Effector CD4-positive, alpha-beta T cell (primary cell): ENCODE data around the gene STPG3.

Experiments
- DNase-seq: peaks from one replicate; pipeline ENCODE4 v3.0.0-alpha.2; 2020
- total RNA-seq: gene quantifications from one replicate; lab custom pipeline; 2026; lab: John Stamatoyannopoulos, UW

The STPG3 gene
- 5.8 reads per million, percentile 22 among the genes with 10 or more reads in this experiment for total RNA-seq

DNA sequence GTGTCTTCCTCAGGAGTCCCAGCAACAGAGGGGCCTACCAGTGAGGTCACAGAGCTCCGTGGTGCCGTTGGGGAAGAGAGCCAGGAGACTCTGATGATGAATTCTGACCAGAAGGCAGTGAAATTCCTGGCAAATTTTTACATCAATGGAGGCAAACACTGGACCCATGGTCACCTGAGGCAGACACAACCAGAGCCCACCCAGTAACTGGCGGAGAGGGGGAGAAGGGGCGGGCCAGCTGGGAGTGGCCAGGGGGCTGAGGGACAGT lies at the start of gene STPG3:
TSS of gene STPG3 (plus strand) at position 93 of the 268 bp plus-strand sequence. CDS start at position 94, 1 bp downstream.
- DNase-seq, result no peak

DNA sequence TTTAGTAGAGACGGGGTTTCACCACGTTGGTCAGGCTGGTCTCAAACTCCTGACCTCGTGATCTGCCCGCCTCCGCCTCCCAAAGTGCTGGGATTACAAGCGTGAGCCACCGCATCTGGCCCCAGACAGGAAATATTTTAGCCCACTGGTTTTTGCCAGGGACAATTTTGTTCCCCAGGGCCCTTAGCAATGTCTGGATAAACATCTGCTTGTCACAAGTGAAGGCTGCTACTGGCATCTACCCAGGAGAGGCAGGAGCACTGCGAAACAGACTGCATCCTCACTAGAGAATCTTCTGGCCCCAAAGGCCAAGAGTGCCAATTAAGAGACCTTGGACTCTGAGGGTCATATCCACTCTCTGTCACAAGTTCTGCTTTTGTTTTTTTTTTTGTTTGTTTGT lies 48.1 kb upstream of the STPG3 start:
- DNase-seq, result no peak

DNA sequence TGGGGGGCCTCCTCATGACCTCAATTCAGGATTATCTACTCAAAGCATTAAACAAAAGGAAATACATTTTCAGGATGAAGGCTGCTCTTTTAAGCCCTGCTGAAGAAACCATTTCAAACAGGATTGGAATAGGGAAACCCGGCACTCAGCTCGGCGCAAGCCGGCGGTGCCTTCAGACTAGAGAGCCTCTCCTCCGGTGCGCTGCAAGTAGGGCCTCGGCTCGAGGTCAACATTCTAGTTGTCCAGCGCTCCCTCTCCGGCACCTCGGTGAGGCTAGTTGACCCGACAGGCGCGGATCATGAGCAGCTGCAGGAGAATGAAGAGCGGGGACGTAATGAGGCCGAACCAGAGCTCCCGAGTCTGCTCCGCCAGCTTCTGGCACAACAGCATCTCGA lies 46.4 kb upstream of the STPG3 start:
- no peak for DNase-seq

DNA sequence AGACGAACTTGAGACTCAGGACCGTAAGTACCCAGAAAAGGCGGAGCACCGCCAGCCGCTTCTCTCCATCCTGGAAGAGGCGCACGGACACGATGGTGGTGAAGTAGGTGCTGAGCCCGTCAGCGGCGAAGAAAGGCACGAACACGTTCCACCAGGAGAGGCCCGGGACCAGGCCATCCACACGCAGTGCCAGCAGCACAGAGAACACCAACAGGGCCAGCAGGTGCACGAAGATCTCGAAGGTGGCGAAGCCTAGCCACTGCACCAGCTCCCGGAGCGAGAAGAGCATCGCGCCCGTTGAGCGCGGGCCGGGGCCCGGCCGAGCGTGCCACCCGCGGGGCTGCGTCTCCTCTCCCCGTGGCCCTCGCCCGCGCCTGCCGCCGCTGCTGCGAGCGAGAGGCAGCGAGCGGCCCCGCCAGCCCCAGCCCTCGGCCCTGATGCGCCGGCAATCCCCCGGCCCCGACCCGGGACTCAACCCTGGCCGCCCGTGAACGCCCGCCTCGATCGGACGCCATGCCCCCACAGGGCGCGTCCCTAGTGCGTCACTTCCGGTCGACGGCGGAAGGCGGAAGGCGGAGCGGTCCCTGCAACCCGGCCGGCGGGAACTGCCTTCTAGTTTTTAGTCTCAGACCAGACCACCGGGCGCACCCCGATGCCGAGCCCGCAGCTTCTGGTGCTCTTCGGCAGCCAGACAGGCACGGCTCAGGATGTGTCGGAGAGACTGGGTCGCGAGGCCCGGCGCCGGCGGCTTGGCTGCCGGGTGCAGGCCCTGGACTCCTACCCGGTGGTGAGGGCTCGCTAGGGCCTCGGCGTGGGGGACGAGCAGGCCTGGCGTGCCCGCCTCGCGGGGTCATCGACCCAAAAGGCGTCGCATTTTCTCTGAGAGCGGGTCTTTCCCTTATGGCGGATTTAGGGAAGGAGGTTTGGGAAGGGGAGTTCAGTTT lies 45.7 kb upstream of the STPG3 start, which contains the start of the genes NDOR1 and TMEM203:
TSS of gene NDOR1 (plus strand) at position 575 of the 944 bp plus-strand sequence. CDS start at position 653, 78 bp downstream.
TSS of gene TMEM203 (minus strand) at position 523 of the 944 bp plus-strand sequence. CDS start at position 289, 234 bp downstream.
- peak; percentile 97 for DNase-seq

DNA sequence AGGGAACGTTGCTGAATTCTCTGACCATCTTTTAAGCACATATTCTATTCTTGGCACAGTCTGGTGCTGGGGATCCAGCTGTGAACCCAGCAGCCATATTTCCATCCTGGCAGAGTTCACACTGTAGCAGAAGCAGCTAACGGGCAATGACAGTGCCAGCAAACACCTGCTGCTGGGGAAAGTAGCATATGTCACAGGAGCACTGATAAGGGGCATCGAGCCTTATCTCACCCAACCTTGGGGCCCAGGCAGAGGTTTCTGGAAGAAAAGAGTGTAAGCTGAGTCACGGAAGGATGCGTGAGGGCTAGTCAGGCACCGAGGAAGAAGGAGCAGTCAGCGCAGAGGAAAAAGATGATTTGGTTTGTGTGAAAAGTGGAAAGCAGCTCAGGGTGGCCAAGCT lies 44.5 kb upstream of the STPG3 start:
- DNase-seq, result no peak

DNA sequence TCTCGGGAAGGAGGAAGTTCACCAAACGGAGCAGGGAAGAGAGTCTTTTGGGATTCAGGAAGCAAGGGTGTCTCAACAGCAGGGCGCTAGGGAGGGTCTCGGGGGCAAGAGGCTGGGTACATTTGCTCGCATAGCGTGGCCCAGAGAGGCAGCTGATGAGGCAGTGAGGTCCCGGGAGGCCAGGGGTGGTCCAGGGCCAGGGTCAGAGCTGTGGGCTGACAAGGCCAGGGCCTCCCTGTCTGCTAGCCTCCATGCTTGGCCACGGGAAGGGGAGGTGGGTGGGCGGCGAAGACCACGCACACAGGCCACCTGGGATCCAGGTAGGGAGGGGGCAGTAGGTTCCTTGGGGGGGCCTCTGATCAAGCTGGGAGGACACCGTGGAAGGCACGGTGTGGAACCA lies 39.6 kb upstream of the STPG3 start:
- no peak for DNase-seq

DNA sequence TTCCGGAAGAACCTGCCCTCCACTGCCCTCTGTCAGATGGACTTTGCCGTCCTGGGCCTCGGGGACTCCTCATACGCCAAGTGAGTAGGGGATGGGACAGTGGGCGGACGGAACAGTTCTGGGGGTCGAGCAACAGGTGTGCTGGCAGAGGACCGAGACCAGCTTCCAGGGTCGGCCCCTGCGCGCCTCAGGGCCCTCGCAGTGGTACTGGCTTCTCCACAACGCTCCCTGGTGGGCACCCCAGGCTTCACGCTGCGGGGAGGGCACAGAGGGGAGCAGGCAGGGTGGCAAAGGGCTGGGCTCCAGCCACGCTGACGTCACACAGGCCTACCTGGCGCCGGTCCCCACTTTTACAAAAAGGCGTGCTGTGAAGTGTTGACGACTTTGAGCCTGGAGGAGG lies 38.6 kb upstream of the STPG3 start:
- DNase-seq, result no peak

DNA sequence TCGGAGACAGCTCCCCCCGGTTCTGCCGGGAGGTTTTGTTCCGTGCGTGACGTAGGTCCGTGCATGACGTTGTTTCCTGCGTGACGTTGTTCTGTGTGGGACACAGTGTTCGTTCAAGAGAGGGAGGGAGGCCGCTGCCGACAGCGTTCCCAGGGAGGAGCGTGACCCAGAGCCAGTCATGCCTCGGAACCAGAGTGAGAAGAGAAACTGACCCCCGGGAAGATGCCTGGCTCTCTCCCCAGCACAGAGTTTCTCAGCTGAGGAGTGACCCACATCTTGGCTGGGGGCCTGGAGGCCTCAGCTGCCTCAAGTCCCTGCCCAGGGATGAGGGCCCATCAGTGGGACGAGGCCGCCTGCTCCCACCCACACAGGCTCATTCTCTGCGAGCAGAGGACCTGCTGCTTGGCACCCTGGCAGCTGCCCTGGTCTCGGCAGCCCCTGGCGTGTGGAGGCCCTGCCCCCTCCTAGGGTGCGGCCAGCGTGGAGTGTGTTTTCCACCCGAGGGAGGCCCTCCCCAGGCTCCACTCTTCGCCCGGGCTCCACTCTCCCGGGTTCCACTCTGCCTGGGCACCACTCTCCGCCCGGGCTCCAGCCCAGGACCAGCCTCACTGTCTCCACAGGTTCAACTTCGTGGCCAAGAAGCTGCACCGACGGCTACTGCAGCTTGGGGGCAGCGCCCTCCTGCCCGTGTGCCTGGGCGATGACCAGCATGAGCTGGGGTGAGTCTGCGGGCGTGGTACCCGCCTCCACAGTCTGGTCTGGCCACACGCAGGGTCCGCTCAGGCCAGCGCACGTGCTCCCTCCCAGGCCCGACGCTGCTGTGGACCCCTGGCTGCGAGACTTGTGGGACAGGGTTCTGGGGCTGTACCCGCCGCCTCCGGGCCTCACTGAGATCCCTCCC lies 37.7 kb upstream of the STPG3 start:
- DNase-seq, result no peak

DNA sequence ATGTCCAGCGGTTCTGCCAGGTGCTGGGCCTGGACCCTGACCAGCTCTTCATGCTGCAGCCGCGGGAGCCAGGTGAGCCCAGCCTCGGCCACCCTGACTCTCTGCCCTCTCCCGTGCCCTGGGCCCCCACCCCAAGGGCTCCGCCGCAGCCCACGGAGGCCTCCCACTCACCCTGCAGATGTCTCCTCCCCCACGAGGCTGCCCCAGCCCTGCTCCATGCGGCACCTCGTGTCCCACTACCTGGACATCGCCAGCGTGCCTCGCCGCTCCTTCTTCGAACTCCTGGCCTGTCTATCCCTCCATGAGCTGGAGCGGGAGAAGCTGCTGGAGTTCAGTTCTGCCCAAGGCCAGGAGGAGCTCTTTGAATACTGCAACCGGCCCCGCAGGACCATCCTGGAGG lies 36.5 kb upstream of the STPG3 start:
- DNase-seq, result no peak

DNA sequence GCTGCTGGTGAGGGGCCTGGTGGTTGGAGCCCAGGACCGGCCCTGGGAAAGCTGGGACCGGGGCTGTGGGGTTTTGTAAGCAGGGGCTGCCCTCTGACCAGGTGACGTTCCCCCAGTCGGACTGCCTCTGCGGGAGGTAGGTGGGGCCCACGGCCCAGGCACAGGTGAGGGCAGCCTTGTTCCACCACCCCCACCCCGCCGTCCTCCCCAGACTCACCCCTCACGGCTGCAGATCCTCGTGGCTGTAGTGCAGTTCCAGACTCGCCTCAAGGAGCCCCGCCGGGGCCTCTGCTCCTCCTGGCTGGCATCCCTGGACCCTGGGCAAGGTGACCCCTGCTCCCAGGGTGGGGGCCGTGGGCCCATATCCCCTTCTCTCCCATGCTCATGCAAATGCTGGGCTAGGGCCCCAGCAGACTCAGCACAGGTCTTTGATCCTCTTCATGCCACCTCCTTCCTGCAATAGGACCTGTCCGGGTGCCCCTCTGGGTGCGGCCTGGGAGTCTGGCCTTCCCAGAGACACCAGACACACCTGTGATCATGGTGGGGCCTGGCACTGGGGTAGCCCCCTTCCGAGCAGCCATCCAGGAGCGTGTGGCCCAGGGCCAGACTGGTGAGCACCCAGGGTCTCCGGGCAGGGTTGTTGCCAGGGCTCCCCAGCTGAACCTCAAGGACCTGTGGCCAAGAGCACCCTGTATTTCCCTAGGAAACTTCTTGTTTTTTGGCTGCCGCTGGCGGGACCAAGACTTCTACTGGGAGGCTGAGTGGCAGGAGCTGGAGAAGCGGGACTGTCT lies 35.7 kb upstream of the STPG3 start:
- no peak for DNase-seq

DNA sequence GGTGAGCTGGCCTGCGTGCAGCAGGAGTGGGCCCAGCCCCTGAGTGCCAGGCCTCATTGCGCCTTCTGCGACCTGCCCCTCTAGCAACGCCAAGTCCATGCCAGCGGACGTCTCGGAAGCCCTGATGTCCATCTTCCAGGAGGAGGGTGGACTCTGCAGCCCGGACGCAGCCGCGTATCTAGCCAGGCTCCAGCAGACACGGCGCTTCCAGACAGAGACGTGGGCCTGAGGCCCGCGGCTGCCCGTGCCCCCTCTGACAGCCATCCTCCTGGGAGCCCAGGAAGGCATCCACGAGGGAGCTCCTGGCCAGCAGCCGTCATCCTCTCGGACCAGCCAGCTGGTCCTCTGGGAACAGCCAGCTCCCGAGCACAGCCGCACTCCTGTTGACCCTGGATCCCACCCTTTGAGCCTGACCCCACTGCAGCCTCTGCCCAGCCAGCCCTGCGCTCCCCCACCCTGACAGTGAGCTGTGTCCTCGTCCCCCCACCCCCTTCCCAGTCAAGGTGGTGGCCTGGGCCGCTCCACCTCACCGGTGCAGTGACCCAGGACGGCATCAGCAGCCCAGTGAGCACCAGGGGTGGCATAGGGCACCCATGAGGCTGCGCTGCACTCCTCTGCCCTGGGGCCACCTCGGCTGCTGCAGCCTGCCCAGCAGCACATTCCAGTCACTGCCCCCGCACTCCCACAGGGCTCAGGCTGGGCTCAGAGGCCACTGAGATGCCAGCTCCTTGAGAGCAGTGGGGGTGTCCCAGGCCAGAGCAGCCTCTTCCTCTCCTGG lies 34.7 kb upstream of the STPG3 start:
- no peak for DNase-seq

DNA sequence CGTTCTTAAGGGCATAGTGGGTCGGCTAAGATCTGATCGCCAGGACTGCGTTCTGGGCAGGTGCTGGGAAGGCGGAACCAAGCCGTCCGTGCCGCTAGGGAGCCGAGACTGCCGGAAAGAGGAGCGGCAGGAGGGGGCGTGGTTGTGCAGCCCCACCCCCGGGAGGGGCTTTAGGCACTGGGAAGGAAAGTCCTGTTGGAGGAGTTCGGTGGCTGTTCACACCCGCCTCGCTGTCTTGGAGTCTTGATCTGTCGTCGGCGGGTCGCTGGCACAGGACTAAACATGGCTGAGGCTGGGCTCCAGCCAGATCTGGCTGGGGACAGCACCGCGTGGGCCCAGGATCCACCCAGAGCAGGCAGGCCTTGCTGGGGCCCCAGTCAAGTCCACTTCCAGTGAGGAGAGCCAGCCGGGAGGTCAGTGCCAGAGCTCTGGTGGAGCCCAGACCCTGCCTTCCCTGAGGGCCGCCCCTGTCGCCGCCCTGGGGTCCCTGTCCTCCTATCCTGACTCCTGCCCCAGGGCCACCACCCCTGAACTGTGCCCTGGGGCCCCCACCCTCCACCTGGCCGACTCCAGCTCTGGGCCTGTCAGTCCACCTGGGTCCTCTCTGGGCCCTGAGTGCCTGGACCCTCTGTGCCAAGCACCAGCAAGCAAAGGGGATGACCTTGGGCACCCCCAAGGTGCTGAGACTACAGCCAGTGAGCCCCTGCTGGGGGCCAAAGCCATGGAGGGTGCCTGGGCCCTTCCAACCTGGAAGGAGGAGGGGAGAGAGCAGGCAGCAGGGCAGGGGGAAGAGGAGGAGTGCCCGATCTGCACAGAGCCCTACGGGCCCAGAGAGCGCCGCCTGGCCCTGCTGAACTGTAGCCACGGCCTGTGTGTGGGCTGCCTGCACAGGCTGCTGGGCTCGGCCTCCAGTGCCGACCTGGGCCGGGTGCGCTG lies 33.5 kb upstream of the STPG3 start:
- no peak for DNase-seq

DNA sequence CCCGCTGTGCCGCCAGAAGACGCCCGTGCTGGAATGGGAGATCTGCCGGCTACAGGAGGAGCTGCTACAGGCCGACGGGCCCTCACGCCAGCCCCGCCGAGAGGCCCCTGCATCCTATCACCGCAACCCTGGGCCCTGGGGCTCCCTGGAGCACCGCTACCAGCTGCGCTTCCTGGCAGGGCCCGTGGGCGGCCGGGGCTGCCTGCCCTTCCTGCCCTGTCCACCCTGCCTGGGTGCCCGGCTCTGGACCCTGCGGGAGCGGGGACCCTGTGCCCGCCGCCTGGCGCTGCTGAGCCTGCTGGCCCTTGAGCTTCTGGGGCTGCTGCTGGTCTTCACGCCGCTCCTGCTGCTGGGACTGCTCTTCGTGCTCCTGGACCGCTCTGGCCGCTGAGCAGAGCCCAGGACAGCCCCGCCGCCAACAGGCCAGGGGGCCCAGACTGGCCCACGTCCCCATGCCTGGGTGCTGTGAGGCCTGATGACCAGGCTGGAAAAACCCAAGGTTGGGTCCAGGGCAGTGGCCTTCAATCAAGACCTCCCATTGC lies 32.8 kb upstream of the STPG3 start:
- DNase-seq, result no peak

DNA sequence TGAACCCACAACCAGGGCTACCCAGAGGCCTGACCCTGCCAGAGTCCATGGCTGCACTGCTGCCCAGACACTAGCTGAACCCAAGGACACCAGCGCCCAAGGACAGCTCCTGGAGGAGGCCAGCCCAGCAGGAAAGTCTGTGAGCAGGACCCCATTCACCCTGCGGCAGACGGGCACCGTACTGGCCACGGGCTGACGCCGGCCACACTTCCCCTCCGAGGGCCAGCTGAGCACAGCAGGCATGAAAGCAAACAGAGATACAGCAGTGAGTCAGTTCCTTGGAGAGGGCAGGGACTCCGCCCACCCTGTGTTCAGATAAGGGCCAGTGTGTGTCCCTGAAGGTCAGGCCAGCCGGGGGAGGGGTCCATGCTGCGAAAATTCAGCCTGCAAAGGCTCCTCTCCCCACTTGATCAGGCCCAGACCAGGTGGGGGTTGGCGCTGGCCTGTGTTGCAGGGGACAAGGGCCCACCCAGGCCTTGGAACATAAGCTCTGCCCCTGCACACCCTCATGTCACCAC lies 32.3 kb upstream of the STPG3 start:
- DNase-seq, result no peak

DNA sequence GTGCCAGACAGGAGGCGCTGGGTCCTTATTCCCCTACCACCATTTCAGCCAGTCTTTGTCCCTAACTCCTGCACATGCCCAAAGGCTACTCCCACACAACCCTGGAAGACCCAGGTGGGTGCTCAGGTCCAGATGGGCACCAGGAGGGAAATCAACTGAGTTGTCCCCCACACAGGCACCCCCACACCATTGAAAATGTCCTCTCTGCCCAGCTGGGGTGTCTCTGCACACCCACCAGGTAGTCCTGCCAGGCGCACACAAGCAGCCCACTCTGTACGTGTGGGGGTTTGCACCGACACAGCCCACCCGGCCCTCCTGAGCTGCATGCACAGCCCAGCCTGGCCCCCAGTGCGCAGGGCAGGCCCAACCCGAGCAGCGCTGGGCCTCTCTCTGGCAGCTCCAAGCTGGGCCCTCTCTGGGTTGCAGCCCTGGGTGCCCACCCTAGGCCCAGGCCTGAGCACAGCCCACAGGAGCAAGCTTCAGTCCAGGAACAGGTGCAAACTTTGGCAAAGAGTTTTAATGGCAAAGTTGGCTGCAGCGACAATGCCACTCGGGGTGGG lies 31.2 kb upstream of the STPG3 start:
- no peak for DNase-seq

DNA sequence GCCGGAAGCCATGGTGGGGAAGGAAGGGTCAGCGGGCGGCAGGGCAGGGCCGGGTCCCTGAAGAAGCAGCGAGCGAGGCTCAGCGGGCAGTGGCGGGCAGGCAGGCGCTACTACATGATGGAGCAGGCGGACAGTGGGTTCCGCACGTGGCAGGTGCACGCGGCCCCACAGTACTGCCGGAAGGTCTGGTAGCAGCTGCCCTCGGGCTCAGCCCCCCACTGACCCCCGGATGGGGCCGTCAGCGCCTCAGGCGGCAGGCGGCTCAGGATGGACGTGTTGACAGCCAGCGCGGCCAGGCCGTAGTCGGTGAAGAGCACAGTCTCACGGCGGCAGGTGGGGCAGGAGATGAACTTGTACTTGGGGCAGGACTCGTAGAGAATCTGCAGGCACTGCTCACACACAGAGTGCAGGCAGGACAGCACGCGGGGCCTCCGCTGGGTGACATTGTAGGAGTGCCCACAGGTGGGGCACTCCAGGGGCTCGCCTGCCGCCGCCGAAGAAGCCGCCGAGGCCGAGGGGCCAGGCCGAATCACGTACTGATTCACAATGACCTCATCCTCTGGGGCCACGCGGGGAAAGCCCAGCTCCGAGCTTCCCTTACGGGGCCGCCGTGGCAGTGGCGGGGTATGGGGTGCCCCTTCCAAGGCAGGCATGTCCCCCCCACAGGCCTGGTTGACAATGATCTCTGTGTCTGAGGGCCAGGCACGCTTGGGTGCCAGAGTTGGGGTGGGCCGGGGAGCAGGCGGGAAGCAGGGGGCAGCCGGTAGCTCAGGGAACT lies 30.6 kb upstream of the STPG3 start:
- DNase-seq, result no peak

DNA sequence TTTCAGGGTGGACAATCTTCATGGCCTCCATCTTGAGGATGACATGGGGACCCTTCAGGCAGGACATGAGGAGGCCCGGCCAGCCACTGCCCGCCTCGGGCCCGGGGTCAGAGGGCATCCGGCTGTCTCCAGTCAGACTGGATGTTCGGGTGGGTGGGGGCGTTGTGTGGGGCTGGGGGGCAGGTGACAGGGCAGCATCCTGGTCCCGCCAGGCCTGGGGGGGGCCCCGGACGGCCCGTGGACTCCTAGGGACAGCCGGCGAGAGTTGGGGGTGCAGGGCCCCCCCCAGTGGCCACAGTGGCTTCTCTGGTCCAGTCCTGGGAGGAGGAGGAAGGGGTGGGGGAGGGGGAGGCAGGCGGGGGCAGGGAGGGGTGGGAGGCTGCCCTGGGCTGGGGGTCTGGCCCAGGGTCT lies 30.0 kb upstream of the STPG3 start:
- DNase-seq, result no peak

DNA sequence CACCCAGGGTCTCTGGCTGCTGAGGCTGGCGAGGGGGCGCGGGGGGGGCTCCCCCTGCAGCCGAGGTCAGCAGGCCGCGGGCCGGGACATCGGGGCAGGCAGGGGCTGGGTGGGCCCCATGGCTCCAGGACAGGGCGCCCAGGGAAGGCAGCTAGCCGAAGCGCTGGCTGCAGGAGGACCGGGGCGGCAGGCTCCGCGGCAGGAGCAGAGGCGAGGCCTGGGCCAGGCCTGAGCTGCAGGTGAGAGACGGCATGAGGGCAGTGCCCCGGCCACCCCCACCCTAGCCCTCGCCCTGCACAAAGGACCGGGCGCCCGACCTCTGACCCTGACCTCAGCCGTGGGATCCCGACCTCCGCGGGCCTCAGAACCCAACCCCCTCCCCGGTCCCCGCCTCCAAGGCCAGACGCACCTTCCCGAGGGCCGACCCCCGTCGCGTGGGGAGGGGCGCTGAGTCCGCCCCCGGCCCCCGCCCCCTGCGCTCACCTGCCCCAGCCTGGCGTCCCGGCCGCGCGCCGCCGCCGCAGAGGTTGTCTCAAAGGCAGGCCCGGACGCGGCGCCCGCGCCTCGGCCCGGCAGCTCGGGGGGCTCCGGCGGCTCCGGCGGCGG lies 29.5 kb upstream of the STPG3 start:
- no peak for DNase-seq
